Stimulated activated naive CD4-positive, alpha-beta T cell (primary cell): ENCODE results near the gene PCDH8.
"Not testable (repeated sequence)": the region's sequence is repeated elsewhere in the genome, so short reads cannot be mapped to it uniquely, and the experiment has no call there.

Experiments
- DNase-seq, 6 experiments: peaks; one replicate each; lab custom pipeline; 2025; lab: John Stamatoyannopoulos, UW

PCDH8 gene

DNA sequence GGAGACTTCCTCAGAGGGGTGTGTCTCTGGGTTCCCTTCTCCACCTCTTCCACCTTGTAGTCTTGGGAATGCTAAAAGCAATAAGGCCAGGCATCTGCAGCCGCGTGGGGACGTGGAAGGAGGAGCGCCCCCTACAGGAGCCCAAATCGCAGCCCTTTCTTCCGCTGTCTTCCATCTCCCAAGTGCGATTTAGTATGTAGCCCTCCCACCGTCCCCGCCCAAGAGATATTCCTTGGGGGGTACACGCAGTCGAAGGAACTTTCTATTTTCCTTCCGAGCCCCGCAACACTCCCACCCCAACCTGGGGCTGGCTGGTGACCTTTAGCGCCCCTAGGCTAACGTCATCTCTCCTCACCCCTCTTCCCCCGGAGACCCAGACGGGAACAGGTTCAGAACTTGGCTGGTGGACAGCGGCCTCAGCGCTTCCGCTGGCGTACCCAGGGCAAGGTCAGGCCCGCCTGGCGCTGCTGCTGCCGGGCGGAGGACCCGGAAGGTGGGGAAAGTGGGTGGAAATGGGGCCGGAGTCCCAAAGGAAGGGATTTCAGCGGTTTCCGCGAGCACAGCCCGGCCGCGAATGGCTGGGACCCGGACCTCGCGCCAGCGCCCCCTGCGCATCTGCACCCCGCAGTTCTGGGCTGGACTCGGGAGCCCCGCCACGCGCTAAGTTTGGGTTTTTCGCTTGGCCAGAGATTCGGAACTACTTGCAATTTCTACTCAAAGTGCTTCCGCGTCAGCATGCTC lies 2.1 kb upstream of the PCDH8 start:
- peak in 1 of 6 experiments; percentile 5 for DNase-seq

DNA sequence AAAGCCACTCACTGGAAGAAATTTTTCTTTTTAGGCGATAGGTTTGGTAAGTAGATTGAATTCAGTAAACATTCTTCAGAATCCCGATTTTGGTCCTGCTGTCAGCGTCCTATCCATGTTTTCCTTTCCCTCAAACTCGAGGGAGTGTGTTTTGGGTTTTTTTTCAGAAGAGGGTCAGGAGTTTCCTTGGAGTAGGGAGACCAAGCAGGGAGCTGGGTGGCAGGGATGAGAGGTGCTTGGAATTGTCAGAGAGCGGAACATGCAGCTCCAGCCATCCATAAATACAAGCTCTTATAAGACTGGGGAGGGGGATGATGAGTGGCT lies 1.6 kb upstream of the PCDH8 start:
- no peak for DNase-seq

DNA sequence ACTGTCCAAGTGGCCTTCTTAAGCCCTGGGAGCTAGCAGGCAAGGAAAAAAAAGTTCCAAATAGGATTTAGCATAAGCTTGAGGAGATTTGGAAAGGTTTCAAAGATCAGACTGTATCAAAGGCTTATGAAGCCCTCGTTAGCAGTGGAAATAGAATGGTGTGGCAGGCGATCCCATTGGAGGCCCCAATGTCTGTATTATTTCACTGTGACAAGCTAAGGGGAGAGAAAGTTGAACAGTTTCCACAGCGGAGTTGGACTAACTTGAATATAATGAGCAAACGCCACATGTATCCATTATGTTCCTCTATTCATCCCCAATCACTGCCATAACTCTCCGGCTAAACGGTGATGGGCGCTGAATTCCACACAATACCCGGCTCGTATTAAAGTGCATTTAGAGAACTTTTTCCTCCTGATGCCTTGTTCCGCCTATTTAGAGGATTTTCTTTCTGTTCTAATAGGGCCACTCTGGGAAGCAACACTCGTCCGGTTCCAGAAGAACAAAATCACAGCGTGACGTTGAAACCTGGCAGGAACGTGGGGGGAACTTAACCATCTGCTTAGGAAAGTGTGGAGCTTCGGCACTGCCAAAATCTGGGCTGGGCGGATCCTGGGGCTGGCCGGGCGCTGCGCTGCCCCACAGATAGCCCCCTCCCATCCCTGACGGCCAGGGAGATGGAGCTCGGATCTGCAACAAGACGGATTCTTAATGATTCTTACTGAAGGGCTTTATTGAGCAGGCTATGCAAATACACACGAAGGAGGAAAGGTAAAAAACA lies 1.0 kb upstream of the PCDH8 start:
- DNase-seq, result no peak

DNA sequence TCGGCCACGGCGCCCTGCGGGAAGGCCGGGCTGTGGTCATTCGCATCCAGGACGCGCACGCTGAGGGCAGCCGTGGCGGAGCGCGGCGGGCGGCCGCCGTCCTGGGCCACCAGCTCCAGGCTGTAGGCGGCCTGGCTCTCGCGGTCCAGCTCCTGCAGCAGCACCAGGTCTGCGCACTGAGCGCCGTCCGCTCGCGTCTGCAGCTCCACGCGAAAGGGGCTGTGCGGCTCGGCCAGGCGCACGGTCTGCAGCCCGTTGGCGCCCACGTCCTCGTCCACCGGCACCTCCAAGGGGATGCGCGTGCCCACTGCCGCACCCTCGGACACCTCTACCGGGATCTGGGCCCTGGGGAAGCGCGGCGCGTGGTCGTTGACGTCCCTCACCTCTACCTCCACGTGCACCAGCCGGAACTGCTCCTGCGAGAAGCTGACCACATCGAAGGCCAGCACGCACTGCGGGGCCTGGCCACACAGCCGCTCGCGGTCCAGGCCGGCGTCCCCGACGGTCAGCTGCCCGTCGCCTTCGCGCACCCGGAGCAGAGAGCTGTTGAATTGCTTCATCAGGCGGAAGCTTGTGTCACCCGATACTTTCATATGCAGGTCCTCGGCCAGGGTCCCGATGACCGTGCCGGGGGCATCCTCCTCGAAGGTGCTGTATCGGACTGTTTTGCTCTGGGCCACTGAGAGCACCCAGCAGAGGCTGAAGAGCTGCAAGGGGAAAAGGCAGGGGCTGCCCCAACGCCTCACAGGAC lies 583 bp downstream of the PCDH8 start:
- DNase-seq, result no peak

DNA sequence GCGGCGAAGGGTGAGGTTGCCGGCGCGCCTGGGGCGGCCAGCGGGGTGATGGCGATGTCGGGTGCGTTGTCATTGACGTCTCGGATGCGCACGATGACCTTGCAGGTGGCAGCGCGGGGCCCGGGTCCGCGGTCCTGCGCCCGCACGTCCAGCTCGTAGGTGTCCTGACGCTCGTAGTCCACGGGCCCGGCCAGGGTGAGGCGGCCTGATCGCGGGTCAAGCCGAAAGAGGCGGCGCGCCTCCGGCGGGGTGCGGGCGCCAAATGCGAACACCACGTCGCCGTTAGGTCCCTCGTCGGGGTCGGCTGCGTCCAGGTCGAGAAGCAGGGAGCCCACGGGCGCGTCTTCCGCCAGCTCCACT lies 1.1 kb downstream of the PCDH8 start:
- DNase-seq, result no peak

DNA sequence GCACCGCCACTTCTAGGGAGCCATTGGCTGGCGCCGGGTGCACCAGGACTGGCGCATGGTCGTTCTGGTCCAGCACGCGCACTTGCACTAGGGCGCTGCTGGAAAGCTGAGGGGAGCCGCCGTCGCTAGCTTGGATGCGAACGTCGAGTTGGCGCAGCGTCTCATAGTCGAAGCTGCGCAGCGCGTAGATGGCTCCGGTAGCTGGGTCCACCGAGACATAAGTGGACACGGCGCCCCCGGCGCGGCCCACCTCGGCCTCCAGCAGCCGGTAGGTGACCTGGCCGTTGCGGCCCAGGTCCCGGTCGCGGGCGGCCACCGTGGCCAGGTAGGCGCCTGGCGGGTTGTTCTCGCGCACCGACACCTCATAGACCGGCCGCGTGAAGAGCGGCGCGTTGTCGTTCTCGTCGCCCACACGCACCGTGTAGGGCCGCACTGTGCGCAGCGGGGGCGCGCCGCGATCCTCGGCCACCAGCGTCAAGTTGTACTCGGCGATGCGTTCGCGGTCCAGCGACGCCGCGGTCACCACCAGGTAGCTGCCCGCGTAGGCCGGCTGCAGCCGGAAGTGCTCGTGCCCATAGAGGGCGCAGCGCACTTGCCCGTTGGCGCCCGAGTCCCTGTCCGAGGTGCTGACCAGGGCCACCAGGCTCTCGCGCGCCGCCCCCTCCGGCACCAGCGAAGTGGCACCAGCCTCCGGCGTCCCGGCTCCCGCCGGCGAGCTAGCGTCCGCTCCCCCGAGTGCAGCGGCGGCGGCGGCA lies 1.7 kb downstream of the PCDH8 start:
- DNase-seq, result peak in 1 of 6 experiments; percentile 3

DNA sequence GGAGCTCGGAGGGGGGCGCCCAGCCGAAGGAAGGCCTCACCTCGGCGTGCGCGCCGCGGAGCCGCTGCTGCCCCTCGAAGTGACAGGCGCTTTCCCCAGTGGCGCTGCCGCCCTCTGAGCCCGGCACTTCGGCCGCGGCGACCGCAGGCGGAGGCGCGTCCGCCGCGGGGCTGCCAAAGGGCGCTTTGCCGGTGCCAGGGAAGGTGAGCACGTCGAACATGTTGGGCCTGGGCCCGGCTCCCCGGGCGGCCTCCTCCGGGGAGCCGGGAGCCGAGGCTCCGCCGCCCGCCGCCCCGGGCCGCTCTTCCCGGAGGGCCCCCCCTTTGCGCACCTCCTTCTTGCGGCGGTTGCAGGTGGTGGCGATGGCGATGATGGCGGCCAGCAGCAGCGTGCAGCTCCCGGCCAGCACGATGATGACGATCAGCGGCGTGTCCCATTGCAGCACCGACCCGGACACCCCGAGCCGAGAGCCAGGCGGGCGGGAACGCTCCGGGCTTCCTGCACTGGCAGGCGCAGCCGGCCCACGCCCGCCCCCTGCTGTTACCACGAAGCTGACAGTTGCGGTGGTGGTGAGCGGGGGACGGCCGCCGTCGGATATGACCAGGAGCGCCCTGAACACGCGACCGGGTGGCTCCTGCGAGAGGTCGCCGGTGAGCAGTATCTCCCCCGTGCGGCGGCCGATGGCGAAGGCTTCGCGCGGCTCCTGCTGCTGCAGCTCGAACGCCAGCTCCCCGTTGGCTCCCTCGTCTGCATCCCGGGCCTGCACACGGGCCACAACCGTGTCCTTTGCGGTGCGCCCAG lies 2.5 kb downstream of the PCDH8 start:
- DNase-seq, result no peak

DNA sequence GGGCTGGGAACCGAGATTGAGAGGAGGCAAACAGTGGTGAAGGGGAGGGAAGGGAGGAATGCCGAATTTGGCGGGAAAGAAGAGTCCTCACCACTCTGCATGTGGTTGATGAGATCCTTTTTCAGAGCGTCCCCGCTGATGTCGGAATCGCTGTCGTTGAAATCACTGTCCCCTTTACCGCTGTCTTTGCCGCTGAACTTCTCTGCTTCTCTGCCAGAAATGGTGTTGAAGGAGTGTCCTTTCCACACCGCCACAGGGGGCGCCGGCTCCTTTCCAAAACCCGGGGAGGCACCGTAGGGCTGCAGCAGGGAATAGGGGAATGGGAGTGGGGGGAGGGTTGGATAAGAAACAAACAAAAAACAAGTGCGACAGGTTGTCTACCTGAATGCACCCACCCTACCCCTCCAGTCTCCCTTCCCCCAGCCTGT lies 3.1 kb downstream of the PCDH8 start:
- DNase-seq, result no peak

DNA sequence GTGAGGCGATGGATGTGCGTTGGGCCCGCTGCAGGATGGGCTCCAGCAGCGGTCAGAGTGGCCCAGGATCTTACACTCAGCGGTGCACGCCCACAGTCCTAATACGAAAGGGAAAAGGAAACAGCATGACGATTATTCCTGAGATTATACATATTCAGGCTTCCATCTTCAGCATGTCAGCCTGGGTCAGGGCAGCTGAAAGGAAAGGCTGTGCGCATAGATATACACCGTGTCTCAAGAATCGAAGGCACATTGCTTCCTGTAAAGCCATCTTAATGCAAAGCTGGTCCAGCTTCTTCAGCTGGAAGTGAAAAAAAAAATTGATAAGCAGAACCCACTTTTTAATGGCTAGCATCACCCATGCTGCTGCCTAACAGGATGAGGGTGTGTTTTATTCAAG lies 3.6 kb downstream of the PCDH8 start:
- no peak for DNase-seq

DNA sequence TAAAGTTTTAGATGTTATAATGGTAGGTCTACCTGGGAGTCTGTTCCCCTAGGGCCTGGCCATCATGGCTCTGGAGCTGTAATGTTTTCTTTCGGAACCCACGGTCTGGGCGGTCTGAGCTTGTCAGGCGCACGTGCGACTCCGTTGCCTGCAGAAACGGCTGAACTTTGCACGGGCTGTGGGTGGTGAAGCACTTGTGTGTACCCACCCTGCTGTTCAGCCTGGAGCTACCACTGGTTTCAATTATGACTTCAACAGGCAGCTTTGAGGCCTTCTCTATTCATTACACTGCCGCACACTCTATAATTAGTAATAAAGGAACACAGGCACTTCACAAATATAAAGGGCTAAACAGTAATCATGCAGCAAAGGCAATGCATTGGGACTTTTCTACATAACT lies 6.0 kb downstream of the PCDH8 start:
- DNase-seq, result no peak

DNA sequence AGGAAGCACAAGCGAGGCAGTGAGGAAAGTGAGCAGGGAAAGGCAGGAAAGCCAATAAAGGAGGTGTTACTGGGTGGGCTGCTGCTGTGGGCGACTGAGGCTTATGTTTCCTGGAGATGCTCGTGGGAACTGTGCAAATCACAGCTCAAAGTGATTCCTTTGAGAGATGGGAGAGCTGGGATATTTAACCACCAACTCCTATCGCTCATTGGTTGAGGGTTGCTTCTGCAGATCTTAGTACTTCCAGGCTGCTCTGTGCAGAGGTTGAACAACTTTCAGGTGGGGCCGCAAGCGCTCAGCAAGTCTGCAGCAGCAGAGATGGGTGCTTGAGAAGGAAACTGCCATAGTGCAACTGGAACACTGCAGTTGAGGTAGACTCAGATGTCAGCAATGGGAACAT lies 8.4 kb downstream of the PCDH8 start:
- DNase-seq, result no peak

DNA sequence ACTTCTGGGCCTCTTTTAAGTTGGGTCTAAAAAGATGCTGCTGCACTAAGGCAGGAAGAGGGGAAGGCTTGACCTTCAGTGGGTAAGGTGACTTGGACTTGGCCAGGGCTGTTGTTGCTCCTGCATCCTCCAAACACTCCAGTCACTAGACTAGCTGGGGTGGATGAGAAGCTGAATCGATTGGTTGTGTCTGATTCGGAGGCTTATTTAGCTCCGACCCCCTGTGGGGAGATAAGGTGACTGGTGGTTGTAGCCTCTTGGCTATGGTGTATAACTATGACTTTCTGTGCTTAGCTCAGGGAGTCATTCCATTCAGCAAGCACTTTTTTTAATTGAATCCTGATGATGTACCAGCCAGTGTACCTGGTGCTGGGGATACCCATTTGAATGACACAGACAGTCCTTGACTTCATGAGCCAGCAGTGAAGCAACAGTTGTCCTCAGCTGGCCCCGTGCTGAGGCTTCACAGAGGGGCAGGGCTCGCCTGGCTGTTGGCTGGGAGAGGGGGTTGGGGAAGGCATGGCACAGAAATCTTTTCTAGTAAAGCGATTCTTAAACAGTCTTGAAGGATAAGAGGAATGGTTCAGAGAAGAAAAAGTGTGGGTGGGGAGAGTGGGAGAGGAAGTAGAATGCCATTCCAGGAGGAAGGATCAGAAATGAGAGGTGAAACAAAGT lies 9.9 kb downstream of the PCDH8 start:
- no peak for DNase-seq

DNA sequence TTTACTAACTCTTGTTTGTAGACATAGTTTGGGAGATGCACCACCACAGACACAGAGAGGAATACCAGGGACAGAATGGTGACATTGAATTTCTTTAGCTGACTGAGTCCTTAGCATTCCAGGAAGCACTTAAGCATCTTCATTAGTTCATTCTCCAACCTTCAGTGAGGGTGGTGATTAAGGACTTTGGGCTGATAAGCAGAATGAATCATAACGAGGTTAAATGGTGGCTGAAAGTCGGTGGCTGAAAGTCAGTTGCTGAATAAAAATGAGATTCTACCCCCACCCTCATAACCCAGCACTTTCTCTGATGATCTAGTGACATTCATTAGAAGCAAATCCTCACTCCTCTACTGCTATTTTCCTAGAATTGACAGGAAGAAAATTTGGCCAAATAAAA lies 10.6 kb downstream of the PCDH8 start:
- no peak for DNase-seq

DNA sequence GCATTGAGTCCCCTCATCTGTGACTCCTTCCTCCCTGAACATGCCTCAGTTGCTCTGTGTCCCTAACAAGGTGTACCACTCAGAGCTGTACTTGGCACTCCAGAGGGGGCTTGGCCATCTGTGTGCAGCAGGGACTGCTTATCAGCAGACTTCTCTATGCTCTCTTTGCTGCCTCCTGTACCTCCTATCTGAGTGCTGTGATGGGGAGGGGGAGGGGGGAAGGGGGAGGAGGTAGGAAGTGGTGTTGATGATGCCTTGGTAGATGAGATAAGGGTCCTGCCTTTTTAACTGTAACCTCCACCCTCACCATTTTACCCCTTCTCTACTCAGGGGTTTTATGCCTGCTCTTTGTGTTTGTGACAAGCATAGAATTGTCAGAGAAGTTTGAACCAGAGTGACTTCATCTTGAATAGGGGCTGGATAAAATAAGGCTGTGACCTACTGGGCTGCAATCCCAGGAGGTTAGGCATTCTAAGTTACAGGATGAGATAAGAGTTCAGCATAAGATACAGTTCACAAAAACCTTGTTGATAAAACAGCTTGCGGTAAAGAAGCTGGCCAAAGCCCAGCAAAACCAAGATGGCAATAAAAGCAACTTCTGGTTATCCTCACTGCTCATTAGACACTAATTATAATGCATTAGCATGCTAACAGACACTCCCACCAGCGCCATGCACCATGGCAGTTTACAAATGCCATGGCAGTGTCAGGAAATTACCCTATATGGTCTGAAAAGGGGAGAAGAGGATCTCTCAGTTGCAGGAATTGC lies 13.2 kb downstream of the PCDH8 start:
- no peak for DNase-seq

DNA sequence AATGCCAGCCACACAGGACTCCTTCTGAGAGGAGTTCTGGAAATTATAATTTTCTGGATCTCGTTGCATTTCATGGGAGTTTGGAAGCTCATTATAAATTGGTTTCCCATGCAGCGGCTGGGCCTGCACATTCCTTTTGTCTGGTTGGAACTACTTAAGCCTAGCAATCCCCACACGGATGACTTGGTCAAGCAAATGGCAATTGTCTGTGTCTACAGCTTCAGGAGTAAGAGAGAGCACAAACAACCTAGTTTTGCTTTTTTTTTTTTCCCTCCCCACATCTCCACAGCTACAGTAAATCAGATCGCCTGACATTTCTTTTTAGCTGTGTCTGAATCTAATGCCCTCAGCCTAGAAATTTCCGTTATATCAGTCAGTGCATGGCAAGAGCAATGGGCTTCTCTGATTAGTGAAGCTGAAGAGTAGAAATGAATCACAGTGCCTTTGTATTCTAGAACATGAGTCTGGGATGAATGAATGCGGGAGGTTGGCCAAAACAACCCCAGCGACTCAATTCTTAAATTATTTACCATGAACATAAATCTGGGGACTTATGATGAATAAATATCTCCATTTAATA lies 15.1 kb downstream of the PCDH8 start:
- DNase-seq, result no peak

DNA sequence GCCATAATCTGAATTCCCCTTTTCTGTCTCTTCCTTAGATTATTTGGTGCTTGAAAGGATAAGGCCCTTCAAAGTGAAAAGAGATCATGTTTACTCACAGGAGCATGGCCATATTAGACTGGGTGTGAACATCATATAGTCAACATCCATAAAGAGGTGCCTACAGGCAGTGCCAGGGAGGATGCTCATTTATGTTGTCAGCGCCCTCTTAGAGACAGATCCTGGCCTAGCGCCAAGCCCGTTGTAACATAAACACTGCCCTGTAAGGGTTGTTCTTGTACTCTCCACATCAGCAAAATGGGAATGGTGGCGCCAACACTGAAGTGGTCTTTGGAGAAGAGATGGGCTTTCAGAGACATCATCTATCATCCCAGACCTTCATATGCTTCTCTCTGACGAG lies 16.1 kb downstream of the PCDH8 start:
- no peak for DNase-seq

DNA sequence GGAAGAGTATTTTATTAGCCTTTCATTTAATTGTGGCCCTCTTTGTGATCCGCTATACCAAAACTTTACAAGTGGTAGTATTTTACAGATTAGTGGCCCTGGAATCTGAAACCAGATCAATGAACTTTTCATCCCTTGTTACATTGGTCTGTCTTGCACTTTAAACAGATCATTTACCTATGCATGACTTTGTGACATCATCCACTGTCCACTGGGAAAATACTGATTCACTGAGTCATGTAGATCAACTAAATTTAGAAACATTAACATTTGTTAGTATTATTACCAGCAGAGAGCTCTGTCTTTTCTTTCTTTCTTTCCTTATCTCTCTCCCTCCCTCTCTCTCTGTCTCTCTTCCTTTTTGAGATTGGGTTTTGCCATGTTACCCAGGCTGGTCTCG lies 17.5 kb downstream of the PCDH8 start:
- no peak for DNase-seq

DNA sequence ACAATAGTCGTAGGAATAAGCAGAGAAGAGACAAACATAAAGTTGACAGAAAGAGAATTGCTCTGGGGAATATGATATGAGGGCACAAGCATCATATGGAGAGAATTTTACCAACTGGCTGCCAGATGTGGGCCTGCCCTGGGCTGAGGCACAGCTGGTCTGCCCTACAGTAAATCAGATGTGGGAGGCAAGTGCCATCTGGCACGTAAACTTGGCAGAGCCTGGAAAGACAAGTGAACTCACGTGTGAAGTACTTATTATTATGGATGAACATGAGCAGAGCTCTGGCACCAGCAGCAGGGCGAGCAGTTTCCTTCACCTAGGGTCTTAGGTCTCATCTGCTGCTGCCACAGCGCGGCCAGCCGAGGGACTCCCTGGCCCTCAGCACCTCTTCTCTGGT lies 20.6 kb downstream of the PCDH8 start:
- DNase-seq, result no peak

DNA sequence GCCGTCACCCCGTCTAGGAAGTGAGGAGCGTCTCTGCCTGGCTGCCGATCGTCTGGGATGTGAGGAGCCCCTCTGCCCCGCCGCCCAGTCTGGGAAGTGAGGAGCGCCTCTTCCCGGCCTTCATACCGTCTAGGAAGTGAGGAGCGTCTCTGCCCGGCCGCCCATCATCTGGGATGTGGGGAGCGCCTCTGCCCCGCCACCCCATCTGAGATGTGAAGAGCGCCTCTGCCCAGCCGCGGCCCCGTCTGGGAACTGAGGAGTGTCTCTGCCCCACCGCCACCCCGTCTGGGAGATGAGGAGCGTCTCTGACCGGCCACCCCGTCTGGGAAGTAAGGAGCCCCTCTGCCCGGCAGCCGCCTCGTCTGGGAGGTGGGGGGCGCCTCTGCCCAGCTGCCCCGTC lies 30.6 kb downstream of the PCDH8 start:
- DNase-seq, result not testable (repeated sequence)

DNA sequence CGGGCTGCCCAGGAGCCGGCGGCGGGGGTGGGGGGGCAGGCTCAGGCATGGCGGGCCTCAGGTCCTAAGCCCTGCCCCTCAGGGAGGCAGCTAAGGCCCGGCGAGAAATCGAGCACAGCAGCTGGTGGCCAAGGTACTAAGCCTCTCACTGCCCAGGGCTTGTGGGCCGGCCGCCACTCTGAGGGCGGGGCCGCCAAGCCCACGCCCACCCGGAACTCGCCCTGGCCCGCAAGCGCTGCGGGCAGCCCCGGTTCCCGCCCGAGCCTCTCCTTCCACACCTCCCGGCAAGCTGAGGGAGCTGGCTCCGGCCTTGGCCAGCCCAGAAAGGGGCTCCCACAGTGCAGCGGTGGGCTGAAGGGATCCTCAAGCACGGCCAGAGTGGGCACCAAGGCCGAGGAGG lies 33.1 kb downstream of the PCDH8 start:
- no peak for DNase-seq
